HG03045 (cell line): ENCODE measurements around the gene CLIP3.

Experiments used
- ATAC-seq: cut with Tn5 transposase; IDR thresholded peaks from one replicate; pipeline ENCODE4 v1.9.1; 2021; ENCODE audit warnings: mild to moderate bottlenecking, moderate library complexity; ENCODE audit not compliant: unreplicated experiment

The CLIP3 gene

DNA sequence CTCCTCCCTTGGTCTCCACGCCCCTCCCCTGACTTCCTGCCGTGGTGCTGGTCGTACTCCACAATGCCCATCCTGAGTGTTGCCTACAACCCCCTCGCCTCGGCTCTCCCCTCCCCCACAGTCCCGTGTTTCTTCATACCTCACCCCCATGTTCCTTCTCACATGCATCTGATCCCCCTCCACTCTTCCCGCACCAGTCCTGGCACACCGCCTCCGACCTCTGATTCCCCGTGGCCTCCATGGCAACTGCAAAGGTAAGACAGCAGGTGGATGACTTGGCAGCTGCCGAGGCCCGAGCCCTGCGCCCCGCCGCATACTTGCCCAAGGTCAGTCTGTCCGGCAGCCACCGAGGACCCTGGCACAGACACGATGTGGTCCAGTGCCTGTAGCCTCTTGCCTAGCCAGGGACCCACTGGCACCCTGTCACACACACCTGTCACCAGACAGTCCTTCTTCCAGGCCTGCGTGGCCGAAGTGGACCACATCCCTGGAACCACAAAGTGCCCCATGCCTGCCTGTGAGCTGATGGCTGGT is 53.8 kb downstream of the CLIP3 start:
- no peak for ATAC-seq

DNA sequence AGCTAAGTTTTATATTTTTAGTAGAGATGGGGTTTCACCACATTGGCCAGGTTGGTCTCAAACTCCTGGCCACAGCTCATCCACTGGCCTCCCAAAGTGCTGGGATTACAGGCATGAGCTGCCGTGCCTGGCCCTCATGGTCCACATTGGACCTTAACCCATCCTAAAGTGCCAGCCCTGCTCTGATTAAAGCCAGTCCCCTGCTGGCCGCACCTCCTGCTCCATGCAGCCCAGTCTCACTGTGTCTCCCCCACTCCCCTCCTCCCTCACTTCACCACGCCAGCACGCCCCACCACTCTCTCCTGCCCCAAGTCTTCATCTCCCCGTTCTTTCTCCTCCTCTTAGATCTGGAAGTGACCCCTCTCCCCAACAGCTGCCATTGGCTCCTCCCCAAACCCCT is 54.4 kb downstream of the CLIP3 start:
- ATAC-seq, result no peak

DNA sequence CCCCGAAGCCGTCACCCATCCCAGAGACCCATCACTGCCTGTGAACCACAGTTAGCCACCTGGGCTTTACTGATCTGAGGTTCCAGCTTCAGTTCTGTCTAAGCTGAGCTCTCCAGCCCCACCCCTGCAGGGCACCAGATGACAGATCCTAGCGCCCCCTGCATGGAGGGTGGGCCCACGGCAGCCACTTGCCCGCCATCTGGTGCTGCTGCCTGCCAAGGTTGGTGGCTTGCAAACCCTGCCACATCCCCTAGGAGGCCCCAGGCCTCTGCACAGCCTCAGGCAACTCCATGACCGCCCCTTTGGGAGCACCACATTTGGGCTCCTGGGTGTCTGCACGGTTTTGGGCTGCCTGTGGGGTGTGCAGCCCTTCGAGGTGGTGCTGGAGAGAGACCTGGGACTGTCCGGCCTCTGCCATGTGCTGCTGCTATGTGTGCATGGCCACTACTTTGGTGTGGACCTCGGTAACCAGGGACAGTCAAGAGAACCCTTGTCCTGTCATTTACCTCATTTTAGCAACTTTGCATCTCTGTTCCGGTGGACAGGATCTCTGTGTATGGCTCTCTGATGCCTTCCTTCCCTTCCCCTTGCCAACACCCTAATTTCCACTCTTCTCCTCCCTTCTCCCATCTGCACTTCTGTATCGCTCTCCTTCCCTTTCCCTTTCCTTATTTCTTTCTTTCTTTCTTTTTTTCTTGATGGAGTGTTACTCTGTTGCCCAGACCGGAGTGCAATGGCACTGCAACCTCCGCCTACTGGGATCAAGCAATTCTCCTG is 55.0 kb downstream of the CLIP3 start:
- ATAC-seq, result no peak

DNA sequence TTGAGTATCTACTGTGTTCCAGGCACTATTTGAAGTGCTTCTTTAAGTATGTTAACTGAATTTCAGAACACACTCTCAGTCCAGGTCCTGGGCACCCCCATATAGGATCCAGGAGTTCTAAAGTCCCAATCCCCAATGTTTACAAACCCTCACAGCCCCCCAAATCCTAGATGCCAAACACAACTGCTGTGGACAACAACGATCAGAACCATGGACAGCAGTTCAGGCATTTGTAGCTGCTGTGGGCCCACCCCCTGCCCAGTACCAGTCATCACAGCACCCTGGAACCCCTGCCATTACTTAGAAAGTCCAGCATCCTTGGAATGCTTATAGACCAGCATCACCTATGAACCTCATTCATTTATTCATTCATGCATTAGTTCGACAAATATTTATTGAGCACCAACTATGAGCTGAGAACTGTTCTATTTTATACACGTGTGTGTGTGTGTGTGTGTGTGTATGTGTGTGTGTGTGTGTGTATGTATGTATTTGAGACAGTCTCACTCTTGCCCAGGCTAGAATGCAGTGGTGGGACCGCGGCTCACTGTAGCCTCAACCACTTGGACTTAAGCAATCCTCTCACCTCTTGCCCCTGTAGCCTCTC is 57.0 kb downstream of the CLIP3 start:
- no peak for ATAC-seq

DNA sequence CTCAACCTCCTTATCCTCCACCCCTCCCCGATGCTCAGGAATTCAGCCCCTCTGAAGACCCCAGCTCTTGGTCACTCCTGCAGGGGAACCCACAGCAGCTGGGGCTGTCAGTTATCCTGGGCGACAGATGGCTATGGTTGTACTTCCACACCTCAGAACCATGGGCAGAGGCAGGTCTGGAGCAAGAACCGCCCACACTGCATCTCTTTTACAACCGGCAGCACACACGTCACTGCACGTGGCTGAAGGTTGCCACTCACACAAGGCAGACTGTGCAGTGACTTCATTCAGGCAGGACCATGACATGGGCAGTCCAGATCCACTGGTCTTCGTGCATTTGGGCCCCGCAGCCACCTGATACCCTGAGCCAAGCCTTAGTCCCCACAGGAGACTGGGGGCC is 59.2 kb downstream of the CLIP3 start:
- no peak for ATAC-seq

DNA sequence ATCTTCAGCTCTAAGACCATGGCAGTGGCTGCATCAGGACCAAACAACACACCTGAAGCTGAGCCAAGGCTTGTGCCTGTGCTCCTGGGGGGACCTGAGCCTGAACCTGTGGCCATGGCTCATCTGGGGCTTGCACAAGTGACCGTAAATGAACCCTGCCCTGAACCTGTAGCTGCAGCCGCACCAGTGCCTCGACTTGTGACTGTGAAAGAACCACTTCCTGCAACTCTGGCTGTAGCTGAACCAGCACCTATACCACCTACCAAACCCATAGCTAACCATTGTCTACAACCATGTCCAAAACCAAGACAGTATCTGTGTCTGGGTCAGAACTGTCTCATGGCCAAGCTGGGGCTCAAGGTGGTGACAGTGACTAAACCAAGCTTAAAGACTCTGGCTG is 65.9 kb downstream of the CLIP3 start:
- ATAC-seq, result no peak
